Left forelimb (tissue), 1 donor: ENCODE measurements around the gene MYO1B.

ENCODE experiments used
- DNase-seq: peaks from one replicate; pipeline ENCODE4 v3.0.0-alpha.2; 2018; ENCODE audit warnings: low spot score

Gene MYO1B

GRCh38 chr2:191262436-191262835 lies 17.2 kb downstream of the MYO1B start:
- no peak for DNase-seq

- DNase-seq = no peak
These were observed 17.8 kb downstream of the MYO1B start for GRCh38 chr2:191263050-191263449.

- no peak for DNase-seq
These were observed 19.5 kb downstream of the MYO1B start for GRCh38 chr2:191264647-191265081.

GRCh38 chr2:191265311-191266170 lies 20.3 kb downstream of the MYO1B start:
- no peak for DNase-seq

DNA sequence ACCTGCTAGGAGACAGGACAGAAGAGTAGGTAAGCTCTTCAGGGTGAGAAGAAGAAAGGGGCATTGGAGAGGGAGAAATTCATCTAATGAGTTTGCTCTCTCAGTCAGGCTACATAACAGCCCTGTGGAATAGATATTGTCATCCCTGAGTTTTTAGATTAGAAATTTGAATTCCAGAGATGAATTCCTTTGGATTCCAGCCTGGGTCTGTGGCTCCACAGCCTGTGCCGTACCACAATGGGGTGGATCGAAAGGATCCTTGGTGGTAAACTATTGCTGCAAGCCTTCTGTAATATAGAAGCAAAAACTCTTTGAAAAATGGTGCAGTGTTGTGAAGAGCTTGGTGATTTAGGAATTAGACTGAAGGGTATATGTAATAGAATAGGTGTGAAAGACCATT lies 21.0 kb downstream of the MYO1B start:
- no peak for DNase-seq

DNA sequence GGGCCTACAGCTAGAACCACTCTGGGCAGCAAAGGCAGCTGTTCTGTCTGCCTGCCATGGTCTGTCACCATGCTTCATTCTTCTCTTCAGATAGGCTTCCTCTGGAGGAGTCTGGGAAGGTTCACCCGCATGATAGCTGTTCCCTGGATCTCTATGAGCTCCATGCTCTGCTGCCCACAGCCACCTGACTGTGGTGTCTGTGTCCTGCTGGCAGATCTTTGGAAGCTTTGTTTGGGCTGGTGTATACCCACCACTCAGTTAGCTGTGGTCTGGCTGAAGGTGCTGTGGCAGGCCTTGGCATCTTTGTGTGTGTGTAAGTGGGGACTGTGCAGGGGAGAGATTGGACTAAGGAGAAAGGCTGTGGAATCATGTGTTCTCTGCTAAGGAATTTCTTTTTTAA lies 23.4 kb downstream of the MYO1B start:
- DNase-seq = no peak

DNA sequence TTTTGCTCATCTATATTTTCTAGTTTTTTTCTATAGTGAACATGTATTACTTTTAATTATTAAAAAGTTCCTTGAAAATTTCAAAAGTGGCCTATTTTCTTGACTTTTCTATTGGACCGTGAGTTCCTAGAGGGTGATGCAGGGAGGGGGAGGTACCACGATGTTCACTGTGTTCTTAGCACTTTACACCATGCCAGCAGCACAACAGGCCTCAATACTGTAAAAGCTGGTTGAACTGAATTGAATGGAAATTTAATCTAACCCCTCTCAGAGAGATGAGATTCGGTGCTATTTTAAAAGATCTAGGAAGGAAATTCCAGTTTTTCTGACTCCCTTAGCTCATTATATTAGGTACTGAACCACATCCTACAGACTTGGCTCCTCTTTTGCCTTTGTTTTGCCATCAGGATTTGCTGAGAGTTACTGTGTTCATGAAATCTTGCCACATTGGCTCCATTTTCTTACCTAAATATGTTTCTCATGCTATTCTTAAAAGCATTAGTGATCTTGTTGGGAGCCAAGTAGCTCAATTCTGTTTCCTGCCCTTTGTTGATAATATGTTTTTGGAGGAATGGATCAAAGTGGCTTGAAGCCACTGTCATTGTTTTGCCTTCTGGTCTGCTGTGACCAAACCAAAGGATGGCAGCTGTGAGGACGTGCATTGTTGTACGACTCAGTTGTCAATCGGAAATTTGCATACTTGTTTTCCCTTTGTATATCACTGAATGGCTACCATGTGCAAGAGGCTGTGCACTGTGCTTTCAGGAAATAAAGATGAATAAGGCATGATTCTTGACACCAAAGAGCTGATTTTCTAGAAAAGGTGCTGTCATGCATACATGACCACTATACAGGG lies 25.3 kb downstream of the MYO1B start:
- DNase-seq = no peak

GRCh38 chr2:191272064-191272463 lies 26.9 kb downstream of the MYO1B start:
- DNase-seq = no peak

- no peak for DNase-seq
These were observed 29.2 kb downstream of the MYO1B start for GRCh38 chr2:191274413-191274815.

DNA sequence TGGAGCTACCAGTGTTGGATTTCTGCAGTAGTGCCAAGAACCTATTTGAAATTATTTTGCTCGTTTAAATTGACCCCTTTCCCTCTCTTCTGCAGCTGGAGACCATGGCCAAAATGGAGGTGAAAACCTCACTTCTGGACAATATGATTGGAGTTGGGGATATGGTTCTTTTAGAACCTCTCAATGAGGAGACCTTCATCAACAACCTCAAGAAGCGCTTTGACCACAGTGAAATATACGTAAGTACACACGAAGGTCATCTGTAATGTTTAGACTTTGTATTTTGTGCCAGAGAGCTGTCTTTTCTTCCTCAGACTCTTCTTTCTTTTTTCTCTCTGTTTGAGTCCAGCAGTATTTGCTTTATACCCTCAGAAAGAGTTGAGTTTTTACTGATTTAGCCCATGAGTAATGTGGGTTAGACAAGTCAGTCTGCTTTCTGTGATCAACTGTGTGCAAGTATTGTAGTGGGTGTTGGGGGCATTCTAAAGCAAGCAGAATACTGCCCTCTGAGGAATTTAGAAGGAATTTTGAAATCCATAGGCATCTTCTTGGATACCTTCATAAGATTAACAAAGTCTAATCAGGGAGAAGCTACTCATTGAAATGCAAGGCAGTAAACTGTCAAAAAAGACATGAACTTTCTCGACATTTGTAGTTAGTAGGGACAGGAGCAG lies 31.7 kb downstream of the MYO1B start:
- no peak for DNase-seq

DNA sequence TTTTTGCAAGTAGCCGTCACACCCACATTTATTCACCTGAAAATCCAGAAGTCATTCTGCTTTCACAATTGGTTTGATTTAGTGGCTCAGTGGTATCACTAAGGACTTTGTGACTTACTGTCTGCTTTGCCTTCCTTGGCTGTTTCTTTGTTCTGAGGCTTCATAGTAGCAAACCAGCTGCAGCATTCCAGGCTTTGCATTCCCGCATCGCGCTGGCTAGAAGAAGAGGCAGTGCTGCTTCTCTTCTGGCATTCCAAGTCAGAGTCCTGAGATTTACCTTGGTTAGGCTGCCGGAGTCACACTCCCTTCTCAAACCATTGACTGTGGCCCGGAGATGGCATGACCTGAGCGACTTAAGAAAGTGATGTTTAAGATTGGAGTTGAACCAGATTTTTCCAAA lies 35.1 kb downstream of the MYO1B start:
- no peak for DNase-seq

GRCh38 chr2:191280834-191281756 lies 35.9 kb downstream of the MYO1B start:
- no peak for DNase-seq

DNA sequence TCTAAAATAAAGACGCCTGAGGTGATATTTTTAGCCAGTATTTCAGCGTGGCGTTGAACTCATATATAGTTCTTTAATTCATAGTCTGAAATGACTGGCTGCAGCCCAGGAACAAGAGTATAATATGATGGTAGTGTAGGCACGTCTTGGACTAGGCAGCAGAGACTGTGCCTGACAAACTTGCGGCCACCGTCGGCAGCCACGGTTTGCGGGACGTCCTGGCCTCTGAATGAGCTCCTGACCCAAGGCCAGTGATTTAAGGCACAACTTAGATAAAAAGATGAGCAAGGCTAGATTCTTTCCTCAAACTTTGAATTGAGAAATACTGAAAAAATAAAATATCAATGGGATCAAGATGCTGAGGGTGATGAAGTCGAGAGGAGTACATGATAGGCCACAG lies 40.0 kb downstream of the MYO1B start:
- DNase-seq = no peak

GRCh38 chr2:191287820-191288219 lies 42.6 kb downstream of the MYO1B start:
- DNase-seq = no peak

DNA sequence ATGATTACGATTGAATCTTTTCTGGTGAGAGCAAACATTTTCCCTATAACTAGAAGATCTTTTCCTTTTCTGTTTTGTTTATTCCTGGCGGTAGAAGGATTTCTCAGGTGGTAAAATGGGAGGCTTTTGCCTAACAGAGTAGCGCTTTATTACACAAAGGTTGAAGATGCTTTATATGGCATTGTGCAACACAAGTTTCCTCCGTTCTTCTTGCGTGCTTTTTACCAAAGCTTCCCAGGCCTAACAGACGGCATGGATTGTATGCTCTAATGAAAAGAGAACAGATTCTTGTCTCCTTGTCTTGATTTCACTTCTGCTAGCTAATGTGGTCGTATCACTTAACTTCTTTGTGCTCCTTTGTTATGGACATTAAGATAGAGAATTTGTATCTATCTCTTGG lies 43.8 kb downstream of the MYO1B start:
- no peak for DNase-seq

DNA sequence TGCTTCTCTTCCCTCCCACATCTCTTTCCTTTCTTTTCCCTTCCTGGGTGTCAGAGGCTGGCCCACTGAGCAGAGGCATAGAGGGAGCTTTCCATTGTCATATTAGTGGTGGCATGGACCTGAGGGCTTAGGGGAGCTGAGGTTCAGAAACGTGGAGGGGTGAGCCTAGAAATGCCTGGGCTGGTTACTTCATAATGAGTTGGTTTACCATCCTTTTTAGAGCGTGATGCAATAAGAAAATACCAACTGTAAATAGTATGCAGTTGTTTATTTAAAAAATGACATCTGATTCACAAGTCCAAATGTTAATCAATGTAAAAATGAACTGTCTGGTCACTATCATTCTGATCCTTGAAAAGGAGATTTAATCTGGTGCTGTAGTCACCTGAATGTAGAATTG lies 46.3 kb downstream of the MYO1B start:
- DNase-seq = no peak

- no peak for DNase-seq
These were observed 47.7 kb downstream of the MYO1B start for GRCh38 chr2:191292869-191293268.

DNA sequence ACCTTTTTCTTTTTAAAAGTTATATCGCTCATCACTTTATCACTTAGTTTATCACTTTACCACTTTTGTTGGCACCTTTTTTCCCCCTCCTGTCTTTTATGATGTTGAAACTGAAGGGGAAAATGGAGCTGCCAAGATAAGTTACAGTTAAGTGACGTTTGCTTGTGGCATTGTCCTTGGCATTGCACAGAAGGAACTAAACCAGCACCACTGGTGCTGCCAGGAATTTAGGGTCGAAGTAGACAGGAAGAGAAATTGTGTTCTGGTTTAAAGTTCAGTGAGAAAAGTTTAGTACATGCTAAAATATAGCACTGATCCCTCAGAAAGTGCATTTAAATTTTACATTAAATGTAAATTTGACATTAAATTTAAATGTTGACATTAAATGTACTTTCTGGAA lies 49.9 kb downstream of the MYO1B start:
- no peak for DNase-seq

GRCh38 chr2:191296083-191297006 lies 51.1 kb downstream of the MYO1B start:
- DNase-seq = no peak

DNA sequence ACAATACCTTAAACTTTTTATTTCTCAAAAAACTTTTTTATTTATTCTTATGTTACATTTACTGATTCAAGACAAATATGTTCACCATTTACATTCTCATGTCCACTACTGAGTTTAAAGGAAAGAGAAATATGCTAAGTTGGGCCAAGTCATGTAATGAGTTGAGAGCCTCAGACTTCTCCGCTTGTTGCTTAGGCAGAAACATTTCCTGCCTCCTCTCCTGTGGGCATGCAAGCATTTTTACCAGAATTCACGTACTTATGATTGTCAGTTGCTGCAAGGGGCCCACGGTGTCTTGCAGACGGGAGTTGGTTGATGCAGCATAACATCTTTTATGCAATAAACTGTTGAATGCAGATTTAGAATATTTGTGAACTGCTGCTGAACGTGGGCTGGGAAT lies 51.8 kb downstream of the MYO1B start:
- DNase-seq = no peak
